HG03457 (cell line): ENCODE measurements around the gene MFN1.

Experiments
- ATAC-seq: cut with Tn5 transposase; IDR thresholded peaks from one replicate; pipeline ENCODE4 v1.9.1; 2021; ENCODE audit warnings: moderate number of reproducible peaks; ENCODE audit not compliant: unreplicated experiment

Gene MFN1

DNA sequence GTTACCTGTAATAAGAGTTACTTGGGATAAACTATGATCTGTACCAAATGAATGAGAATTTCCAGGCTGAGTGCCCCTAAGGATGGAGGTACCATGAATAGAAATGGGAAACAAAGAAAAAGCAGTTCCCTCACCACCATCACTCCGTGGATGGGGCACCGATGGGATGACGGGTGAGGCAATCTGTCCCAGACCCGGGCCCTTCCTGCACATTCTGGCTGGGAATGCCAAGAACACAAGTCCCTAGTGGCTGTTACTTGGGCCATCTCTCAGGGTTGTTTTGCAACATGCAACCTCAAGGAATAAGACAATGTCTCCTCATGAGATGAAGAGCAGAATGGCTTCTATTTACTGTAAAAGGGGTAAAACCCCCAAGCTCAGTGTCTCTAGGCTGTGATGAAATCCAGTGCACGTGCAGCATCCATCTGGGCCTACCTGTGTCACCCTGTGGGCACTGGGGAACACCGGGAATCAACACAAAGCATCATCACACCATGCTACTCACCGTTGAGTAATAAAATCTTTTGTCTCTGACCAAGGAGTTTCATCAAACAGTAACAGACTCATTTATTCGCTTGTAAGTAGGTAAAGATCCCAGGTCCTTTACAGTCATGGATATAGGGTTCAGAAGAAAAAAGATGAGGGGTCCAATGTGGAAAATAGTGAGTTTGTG is 81.5 kb downstream of the MFN1 start:
- no peak for ATAC-seq

DNA sequence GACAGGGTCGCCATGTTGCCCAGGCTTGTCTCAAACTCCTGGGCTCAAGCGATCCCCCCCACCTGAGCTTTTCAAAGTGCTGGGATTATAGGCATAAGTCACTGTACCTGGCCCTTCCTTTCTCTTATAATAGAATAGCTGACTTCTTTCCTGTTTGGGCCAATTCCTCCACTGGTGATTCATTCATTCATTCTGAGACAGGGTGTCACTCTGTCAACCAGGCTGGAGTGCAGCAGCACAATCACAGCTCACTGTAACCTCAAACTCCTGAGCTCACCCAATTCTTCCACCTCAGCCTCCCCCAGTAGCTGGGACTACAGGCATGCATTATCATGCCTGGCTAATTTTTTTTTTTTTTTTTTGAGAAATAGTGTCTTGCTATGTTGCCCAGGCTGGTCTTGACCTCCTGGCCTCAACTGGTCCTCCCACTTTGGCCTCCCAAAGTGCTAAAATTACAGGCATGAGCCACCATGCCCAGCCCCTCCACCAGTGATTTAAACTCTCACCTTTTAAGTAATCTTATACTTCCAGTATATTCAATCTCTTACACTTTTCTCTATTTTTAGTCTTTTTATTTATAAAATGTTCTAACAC is 82.9 kb downstream of the MFN1 start:
- ATAC-seq: no peak

GRCh38 chr3:179432021-179432420 is 84.5 kb downstream of the MFN1 start:
- ATAC-seq: peak; percentile 52

GRCh38 chr3:179432451-179432850 is 84.9 kb downstream of the MFN1 start:
- ATAC-seq: no peak

DNA sequence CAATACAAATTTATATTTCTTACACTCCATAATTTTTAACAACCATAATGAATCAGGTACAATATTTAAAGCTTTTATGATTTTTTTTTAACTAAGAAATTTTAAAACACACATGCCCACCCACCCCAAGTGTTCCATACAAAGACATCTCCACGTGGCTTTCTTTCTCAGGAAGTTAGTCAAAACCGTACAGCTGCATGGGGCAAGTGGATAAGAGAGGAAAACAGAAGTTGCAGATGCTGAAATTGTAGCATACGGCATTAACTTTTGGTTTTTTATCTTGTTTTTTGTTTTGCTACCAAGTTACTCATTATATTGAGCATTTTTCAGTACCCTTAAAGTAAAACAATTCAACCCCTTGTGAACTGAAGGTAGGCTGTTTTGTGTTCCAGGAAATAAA is 89.0 kb downstream of the MFN1 start:
- no peak for ATAC-seq

- peak; percentile 86 for ATAC-seq
Measured at GRCh38 chr3:179438841-179439240, 91.3 kb downstream of the MFN1 start.
